ENCODE results near the gene TBC1D2.

Gene TBC1D2

DNA sequence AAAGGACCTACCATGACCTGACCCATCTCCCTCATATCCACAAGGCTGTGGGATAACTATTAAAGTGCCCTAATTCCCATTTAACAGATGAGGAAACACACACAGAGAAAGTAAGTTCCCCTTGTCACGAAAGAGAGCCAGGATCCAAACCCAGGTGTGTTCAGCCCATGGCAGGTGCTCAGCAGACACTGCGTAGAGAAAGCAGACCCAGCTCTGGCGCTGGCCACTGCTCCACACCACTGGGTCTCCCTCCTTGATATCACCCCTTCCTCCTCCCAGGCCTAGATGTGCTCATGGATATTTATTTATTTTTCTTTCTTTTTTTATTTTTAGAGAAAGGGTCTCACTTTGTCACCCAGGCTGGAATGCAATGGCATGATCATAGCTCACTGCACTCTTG is 39.1 kb downstream of the TBC1D2 start:
- ChIA-PET CTCF (interaction anchor here (0.7 to 1.3 kb wide), 2 partner anchors 14 to 31 kb away, joined by 3 read pairs; no protein-coding TSS in a partner anchor), POLR2A (no interaction called here)
- no peaks in the 10 kb centered on the region for H3K4me1 ChIP-seq (ENCODE audit: control insufficient read depth, insufficient read depth, low read length)
- no peak for TF ChIP-seq GLI2 (tag by site-specific recombination; IDR thresholded peaks at IDR 0.05; ENCODE audit: borderline replicate concordance, low read depth)
- TF ChIP-seq ZNF544 (tag by site-specific recombination; IDR thresholded peaks at IDR 0.05), result no peak
- TF ChIP-seq ZNF707 (tag by site-specific recombination; IDR thresholded peaks at IDR 0.05), result no peak
- H3K36me3 ChIP-seq (ENCODE audit: control insufficient read depth in 2 of 2, insufficient read depth in 1 of 2, low read length in 2 of 2), result no peaks in the 10 kb centered on the region
- H3K4me3 ChIP-seq (ENCODE audit: low read depth, low read length), result no peak overlapping the region
- no peaks in the 10 kb centered on the region for H3K9me3 ChIP-seq (ENCODE audit: control insufficient read depth, insufficient read depth, low read depth, low read length)
- H3K27ac ChIP-seq (ENCODE audit: extremely low read depth, low read depth, low read length), result no peak overlapping the region

DNA sequence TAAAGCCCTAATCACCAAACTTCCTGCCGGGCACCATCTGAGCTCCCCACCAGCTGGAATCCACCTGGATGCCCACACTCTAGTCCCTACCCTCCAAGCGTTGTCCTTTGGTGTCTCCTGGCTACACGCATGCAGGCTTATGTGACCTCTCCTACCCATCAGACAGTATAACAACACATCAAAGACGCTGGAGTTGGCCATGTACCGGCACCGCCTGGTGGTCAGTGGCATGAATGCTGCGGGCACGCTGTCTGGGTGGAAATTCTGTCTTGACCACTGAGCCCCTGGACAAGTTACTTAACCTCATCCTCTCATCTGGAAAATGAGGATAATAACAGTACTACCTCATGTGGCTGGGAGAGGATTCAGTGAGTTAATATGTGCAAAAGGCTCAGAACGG is 39.6 kb downstream of the TBC1D2 start:
- Histone ChIP-seq H3K27ac (ENCODE audit: extremely low read depth, low read depth, low read length) (no peak overlapping the region), H3K4me3 (ENCODE audit: low read depth, low read length) (no peak overlapping the region), H3K4me1 (ENCODE audit: control insufficient read depth, insufficient read depth, low read length) (no peaks in the 10 kb centered on the region), H3K9me3 (ENCODE audit: control insufficient read depth, insufficient read depth, low read depth, low read length) (no peaks in the 10 kb centered on the region), H3K36me3 (ENCODE audit: control insufficient read depth in 2 of 2, insufficient read depth in 1 of 2, low read length in 2 of 2) (no peaks in the 10 kb centered on the region)
- ChIA-PET CTCF (interaction anchor here (0.6 to 1.3 kb wide), 4 partner anchors 14 to 100 kb away, joined by 3 to 4 read pairs (median 4); no protein-coding TSS in a partner anchor), POLR2A (no interaction called here)
- no peak for TF ChIP-seq ZNF571 (tag by site-specific recombination; IDR thresholded peaks at IDR 0.05)
- TF ChIP-seq, protein P1, sequence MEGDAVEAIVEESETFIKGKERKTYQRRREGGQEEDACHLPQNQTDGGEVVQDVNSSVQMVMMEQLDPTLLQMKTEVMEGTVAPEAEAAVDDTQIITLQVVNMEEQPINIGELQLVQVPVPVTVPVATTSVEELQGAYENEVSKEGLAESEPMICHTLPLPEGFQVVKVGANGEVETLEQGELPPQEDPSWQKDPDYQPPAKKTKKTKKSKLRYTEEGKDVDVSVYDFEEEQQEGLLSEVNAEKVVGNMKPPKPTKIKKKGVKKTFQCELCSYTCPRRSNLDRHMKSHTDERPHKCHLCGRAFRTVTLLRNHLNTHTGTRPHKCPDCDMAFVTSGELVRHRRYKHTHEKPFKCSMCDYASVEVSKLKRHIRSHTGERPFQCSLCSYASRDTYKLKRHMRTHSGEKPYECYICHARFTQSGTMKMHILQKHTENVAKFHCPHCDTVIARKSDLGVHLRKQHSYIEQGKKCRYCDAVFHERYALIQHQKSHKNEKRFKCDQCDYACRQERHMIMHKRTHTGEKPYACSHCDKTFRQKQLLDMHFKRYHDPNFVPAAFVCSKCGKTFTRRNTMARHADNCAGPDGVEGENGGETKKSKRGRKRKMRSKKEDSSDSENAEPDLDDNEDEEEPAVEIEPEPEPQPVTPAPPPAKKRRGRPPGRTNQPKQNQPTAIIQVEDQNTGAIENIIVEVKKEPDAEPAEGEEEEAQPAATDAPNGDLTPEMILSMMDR (tag by site-specific recombination; IDR thresholded peaks at IDR 0.05), result peak; percentile 43; the same call in 1 of the 2 replicates

DNA sequence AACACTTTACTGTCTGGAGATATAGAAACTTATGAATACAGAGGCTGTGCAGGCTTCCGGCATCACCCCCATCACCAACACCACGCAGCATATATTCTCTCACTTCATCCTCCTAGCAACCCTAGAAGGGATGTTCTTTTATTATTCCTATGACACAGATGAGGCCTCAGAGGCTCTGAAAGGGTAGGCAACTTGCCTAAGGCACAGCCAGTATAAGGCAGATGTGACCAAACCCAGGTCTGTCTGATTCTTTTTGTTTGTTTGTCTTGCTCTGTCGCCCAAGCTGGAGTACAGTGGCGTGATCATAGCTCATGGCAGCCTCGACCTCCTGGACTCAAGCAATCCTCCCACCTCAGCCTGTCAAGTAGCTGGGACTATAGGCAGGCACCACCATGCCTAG is 40.2 kb downstream of the TBC1D2 start:
- ChIA-PET POLR2A (interaction anchor here (0.6 kb wide), 1 partner anchor 16 kb away, joined by 3 read pairs; no protein-coding TSS in a partner anchor), CTCF (interaction anchor here (0.6 to 0.7 kb wide), 5 partner anchors 18 to 101 kb away, joined by 3 to 4 read pairs (median 4); no protein-coding TSS in a partner anchor)
- no peak for TF ChIP-seq ZNF510 (tag by site-specific recombination; IDR thresholded peaks at IDR 0.05; ENCODE audit: insufficient replicate concordance)
- no peak for TF ChIP-seq HOXA7 (CRISPR knock-in tag; IDR thresholded peaks at IDR 0.05; ENCODE audit: borderline replicate concordance)
- TF ChIP-seq SP2 (tag by site-specific recombination; IDR thresholded peaks at IDR 0.05), result no peak
- TF ChIP-seq, protein P2, sequence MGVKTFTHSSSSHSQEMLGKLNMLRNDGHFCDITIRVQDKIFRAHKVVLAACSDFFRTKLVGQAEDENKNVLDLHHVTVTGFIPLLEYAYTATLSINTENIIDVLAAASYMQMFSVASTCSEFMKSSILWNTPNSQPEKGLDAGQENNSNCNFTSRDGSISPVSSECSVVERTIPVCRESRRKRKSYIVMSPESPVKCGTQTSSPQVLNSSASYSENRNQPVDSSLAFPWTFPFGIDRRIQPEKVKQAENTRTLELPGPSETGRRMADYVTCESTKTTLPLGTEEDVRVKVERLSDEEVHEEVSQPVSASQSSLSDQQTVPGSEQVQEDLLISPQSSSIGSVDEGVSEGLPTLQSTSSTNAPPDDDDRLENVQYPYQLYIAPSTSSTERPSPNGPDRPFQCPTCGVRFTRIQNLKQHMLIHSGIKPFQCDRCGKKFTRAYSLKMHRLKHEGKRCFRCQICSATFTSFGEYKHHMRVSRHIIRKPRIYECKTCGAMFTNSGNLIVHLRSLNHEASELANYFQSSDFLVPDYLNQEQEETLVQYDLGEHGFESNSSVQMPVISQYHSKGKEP (tag by site-specific recombination; IDR thresholded peaks at IDR 0.05), result no peak
- no peak for TF ChIP-seq MEIS1 (CRISPR knock-in tag; IDR thresholded peaks at IDR 0.05; ENCODE audit: borderline replicate concordance)
- H3K4me1 ChIP-seq (ENCODE audit: control insufficient read depth, insufficient read depth, low read length), result no peaks in the 10 kb centered on the region
- no peak overlapping the region for H3K4me3 ChIP-seq (ENCODE audit: low read depth, low read length)
- H3K27ac ChIP-seq (ENCODE audit: extremely low read depth, low read depth, low read length), result no peak overlapping the region
- no peaks in the 10 kb centered on the region for H3K36me3 ChIP-seq (ENCODE audit: control insufficient read depth in 2 of 2, insufficient read depth in 1 of 2, low read length in 2 of 2)
- no peaks in the 10 kb centered on the region for H3K9me3 ChIP-seq (ENCODE audit: control insufficient read depth, insufficient read depth, low read depth, low read length)

DNA sequence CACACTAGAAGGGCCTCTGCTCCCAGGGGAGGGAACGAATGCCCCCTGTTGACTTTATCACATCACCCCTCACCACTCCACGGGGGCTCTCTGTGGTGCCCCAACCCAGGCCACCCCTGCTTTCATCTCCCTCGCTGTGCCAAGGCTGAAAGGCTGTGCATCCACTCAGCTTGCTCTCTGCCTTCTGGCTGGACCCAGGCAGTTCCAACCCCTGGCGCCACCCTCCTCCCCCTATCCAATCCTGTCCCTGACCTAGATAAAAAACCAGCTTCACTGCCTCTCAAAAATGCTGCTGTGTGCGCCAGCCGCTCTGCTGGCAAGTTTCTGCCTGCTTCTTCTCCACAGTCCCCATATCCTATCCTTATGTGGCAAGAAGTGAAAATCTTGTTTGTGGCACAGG is 40.6 kb downstream of the TBC1D2 start:
- CTCF ChIA-PET, result interaction anchor here (0.6 to 1.3 kb wide), 4 partner anchors 19 to 141 kb away, joined by 3 to 4 read pairs (median 4); no protein-coding TSS in a partner anchor
- no peaks in the 10 kb centered on the region for H3K9me3 ChIP-seq (ENCODE audit: control insufficient read depth, insufficient read depth, low read depth, low read length)
- H3K4me3 ChIP-seq (ENCODE audit: low read depth, low read length), result no peak overlapping the region
- TF ChIP-seq ZNF248 (tag by site-specific recombination; IDR thresholded peaks at IDR 0.05), result no peak
- TF ChIP-seq ZIC2 (tag by site-specific recombination; IDR thresholded peaks at IDR 0.05), result peak; percentile 85
- no peaks in the 10 kb centered on the region for H3K36me3 ChIP-seq (ENCODE audit: control insufficient read depth in 2 of 2, insufficient read depth in 1 of 2, low read length in 2 of 2)
- no peak overlapping the region for H3K27ac ChIP-seq (ENCODE audit: extremely low read depth, low read depth, low read length)
- POLR2A ChIA-PET, result interaction anchor here (0.6 kb wide), 1 partner anchor 17 kb away, joined by 3 read pairs; no protein-coding TSS in a partner anchor
- H3K4me1 ChIP-seq (ENCODE audit: control insufficient read depth, insufficient read depth, low read length), result no peaks in the 10 kb centered on the region
